Colonic mucosa (tissue), 4 donors: Measurements from ENCODE around the gene TMEM127. TPM values are rescaled to one million over a fixed set of nuclear protein-coding genes. Genes with fewer than 3 reads are reported as not detected.
"Not testable (repeated sequence)": the region's sequence is repeated elsewhere in the genome, so short reads cannot be mapped to it uniquely, and the experiment has no call there.

Experiments used
- DNase-seq: peaks from one replicate; pipeline ENCODE4 v3.0.0-alpha.2; 2020
- H3K27ac ChIP-seq: fragments of 200-600 bp; one replicate; pipeline ENCODE4 v1.8.0; 2021
- H3K27me3 ChIP-seq: fragments of 200-600 bp; one replicate; pipeline ENCODE4 v1.8.0; 2021
- H3K36me3 ChIP-seq: fragments of 200-600 bp; one replicate; pipeline ENCODE4 v1.8.0; 2021
- H3K4me1 ChIP-seq: fragments of 200-600 bp; one replicate; pipeline ENCODE4 v1.8.0; 2021; ENCODE audit warnings: mild to moderate bottlenecking
- H3K4me3 ChIP-seq: fragments of 200-600 bp; one replicate; pipeline ENCODE4 v1.8.0; 2021
- H3K9ac ChIP-seq, 2 donors: one replicate each; pipeline ENCODE4 v1.7.0; 2013; ENCODE audit warnings: control low read depth in 2 of 2, low read depth in 2 of 2, low read length in 2 of 2
- H3K9me3 ChIP-seq: fragments of 200-600 bp; one replicate; pipeline ENCODE4 v1.8.0; 2021
- CTCF ChIP-seq: fragments of 200-600 bp; IDR thresholded peaks from one replicate; pipeline ENCODE4 v1.8.0; 2022; ENCODE audit warnings: antibody characterized with exemption, mild to moderate bottlenecking
- intact Hi-C: fragments of 100-400 bp; cut with DNase I; formaldehyde crosslinking; loops from one replicate; pipeline ENCODE4 v1.14.1; 2022
- total RNA-seq, 2 donors: library from RNA; stranded (reverse); fragmentation: NEBNext Ultra II Directional in 1 of 2; extraction: Animal tissue kit (Norgen Biotek cat#: 25700) in 1 of 2; gene quantifications; one replicate each; pipeline ENCODE4 v1.2.1, GENCODE V29; 2021
- donor health status: healthy.
- donor health status: DM: no; HTN: no; CAD: no.
- donor health status: DM: no; HTN: no; CAD: no.

The TMEM127 gene
- total RNA-seq, 2 donors from 2014 or later: 61.9 to 81.1 TPM

- intact Hi-C loops: loop anchor here (5.0 to 10.0 kb wide), 2 partner anchors 114 to 247 kb away; partner anchors contain the start of gene DUSP2
- Histone ChIP-seq H3K4me1 (peaks cover 52% of the 10 kb centered on the region), H3K9ac (peak overlapping the region; percentile 54 to 76), H3K4me3 (no peak overlapping the region), H3K27me3 (no peaks in the 10 kb centered on the region), H3K27ac (peak overlapping the region; percentile 82), H3K36me3 (no peaks in the 10 kb centered on the region), H3K9me3 (no peaks in the 10 kb centered on the region)
- no peak for TF ChIP-seq CTCF
- no peak for DNase-seq
These were observed 4.3 kb downstream of the TMEM127 start for GRCh38 chr2:96261328-96262003.

GRCh38 chr2:96260387-96261260, 5.2 kb downstream of the TMEM127 start:
- H3K4me1 ChIP-seq: peaks cover 52% of the 10 kb centered on the region
- no peaks in the 10 kb centered on the region for H3K27me3 ChIP-seq
- peak; percentile 29 for TF ChIP-seq CTCF
- peak; percentile 85 for DNase-seq
- H3K36me3 ChIP-seq: peaks cover 1% of the 10 kb centered on the region
- no peaks in the 10 kb centered on the region for H3K9me3 ChIP-seq
- H3K9ac ChIP-seq: peak overlapping the region; percentile 54 to 76
- intact Hi-C loops: loop anchor here (5.0 to 10.0 kb wide), 2 partner anchors 113 to 246 kb away; partner anchors contain the start of gene DUSP2
- peak overlapping the region; percentile 82 for H3K27ac ChIP-seq
- no peak overlapping the region for H3K4me3 ChIP-seq

GRCh38 chr2:96259497-96259921, 6.3 kb downstream of the TMEM127 start:
- Histone ChIP-seq H3K27ac (peak overlapping the region; percentile 82), H3K9ac (peak overlapping the region; percentile 54 to 76), H3K36me3 (peaks cover 4% of the 10 kb centered on the region), H3K4me1 (peaks cover 50% of the 10 kb centered on the region), H3K9me3 (no peaks in the 10 kb centered on the region), H3K27me3 (no peaks in the 10 kb centered on the region), H3K4me3 (no peak overlapping the region)
- no peak for TF ChIP-seq CTCF
- DNase-seq: peak; percentile 78
- intact Hi-C loops: loop anchor here (5.0 kb wide), 1 partner anchor 57 kb away; no protein-coding TSS in a partner anchor

- Histone ChIP-seq H3K4me1 (peaks cover 42% of the 10 kb centered on the region), H3K9me3 (no peaks in the 10 kb centered on the region), H3K27ac (peak overlapping the region; percentile 39), H3K27me3 (no peaks in the 10 kb centered on the region), H3K9ac (peak overlapping the region in 1 of 2 donors; percentile 28), H3K4me3 (no peak overlapping the region), H3K36me3 (peaks cover 15% of the 10 kb centered on the region)
- DNase-seq: no peak
- TF ChIP-seq CTCF: no peak
- intact Hi-C loops: loop anchor here (5.0 kb wide), 1 partner anchor 56 kb away; no protein-coding TSS in a partner anchor
These were observed 7.4 kb downstream of the TMEM127 start for GRCh38 chr2:96258166-96259022.

- not testable (repeated sequence) for H3K9ac ChIP-seq, H3K9me3 ChIP-seq, H3K27me3 ChIP-seq, DNase-seq, H3K4me3 ChIP-seq
- peaks cover 40% of the 10 kb centered on the region for H3K4me1 ChIP-seq
- H3K36me3 ChIP-seq: peaks cover 21% of the 10 kb centered on the region
- intact Hi-C loops: loop anchor here (5.0 kb wide), 1 partner anchor 55 kb away; no protein-coding TSS in a partner anchor
- peak overlapping the region; percentile 39 for H3K27ac ChIP-seq
These were observed 8.1 kb downstream of the TMEM127 start for GRCh38 chr2:96257744-96258143.
